Liver (tissue), 9 donors: ENCODE results near the gene CDH13. TPM values are rescaled to one million over a fixed set of nuclear protein-coding genes. Genes with fewer than 3 reads are reported as not detected.

Experiments
- DNase-seq: peaks from one replicate; pipeline ENCODE4 v3.0.0-alpha.2; 2017; ENCODE audit warnings: low spot score
- H3K27ac ChIP-seq, 2 donors: one replicate each; pipeline ENCODE4 v1.7.0; 2013; ENCODE audit warnings: inconsistent platforms in 2 of 2, low read length in 2 of 2, control low read depth in 1 of 2, low read depth in 1 of 2, mild to moderate bottlenecking in 1 of 2
- H3K27me3 ChIP-seq, 4 donors: one replicate each; pipeline versions ENCODE4 v1.6.1 to v1.7.0; 2013; ENCODE audit warnings: low read length in 3 of 4, inconsistent platforms in 1 of 4, mild to moderate bottlenecking in 1 of 4, moderate library complexity in 1 of 4; ENCODE audit not compliant: control insufficient read depth in 4 of 4, insufficient read depth in 4 of 4
- H3K36me3 ChIP-seq, 4 donors: one replicate each; pipeline versions ENCODE4 v1.6.1 to v1.7.0; 2013; ENCODE audit warnings: low read length in 3 of 4, mild to moderate bottlenecking in 3 of 4, low read depth in 1 of 4, moderate library complexity in 1 of 4; ENCODE audit not compliant: control insufficient read depth in 4 of 4, insufficient read depth in 3 of 4
- H3K4me1 ChIP-seq, 4 donors: one replicate each; pipeline versions ENCODE4 v1.6.1 to v1.7.0; 2013; ENCODE audit warnings: low read length in 3 of 4, mild to moderate bottlenecking in 3 of 4, moderate library complexity in 1 of 4; ENCODE audit not compliant: control insufficient read depth in 4 of 4, insufficient read depth in 4 of 4
- H3K4me3 ChIP-seq, 3 donors: one replicate each; pipeline versions ENCODE4 v1.6.1 to v1.7.0; 2013; ENCODE audit warnings: low read length in 3 of 3, control low read depth in 1 of 3, low read depth in 1 of 3, mild to moderate bottlenecking in 1 of 3
- H3K9ac ChIP-seq, 2 donors: one replicate each; pipeline ENCODE4 v1.7.0; 2013; ENCODE audit warnings: low read length in 2 of 2, mild to moderate bottlenecking in 2 of 2, moderate library complexity in 2 of 2, control low read depth in 1 of 2, low read depth in 1 of 2
- H3K9me3 ChIP-seq, 4 donors: one replicate each; pipeline versions ENCODE4 v1.6.1 to v1.7.0; 2013; ENCODE audit warnings: low read length in 3 of 4; ENCODE audit not compliant: control insufficient read depth in 4 of 4
- CTCF ChIP-seq: fragments of 150-350 bp; IDR thresholded peaks from 2 replicates; pipeline ENCODE4 v1.5.1; 2017; ENCODE audit warnings: improper control_type of control experiment, low read depth, low read length; ENCODE audit not compliant: missing input control
- EGR1 ChIP-seq, 2 donors: IDR thresholded peaks; 2 replicates each; pipeline ENCODE4 v1.6.1; 2016 to 2018; ENCODE audit warnings: antibody characterized with exemption in 2 of 2, low read depth in 2 of 2
- FOXA1 ChIP-seq: IDR thresholded peaks from 2 replicates; pipeline ENCODE4 v1.6.1; 2016; ENCODE audit warnings: antibody characterized with exemption
- FOXA2 ChIP-seq: IDR thresholded peaks from 2 replicates; pipeline ENCODE4 v1.6.1; 2016; ENCODE audit warnings: antibody characterized with exemption
- GABPA ChIP-seq, 2 donors: IDR thresholded peaks in 1 of 2; conservative IDR thresholded peaks in 1 of 2; 2 replicates each; pipeline ENCODE4 v1.6.1; 2016; ENCODE audit warnings: antibody characterized with exemption in 2 of 2, mild to moderate bottlenecking in 1 of 2, moderate library complexity in 1 of 2
- HNF4A ChIP-seq, 2 donors: conservative IDR thresholded peaks; 2 replicates each; pipeline ENCODE4 v1.6.1; 2016; ENCODE audit warnings: antibody characterized with exemption in 2 of 2, mild to moderate bottlenecking in 2 of 2
- HNF4G ChIP-seq: IDR thresholded peaks from 2 replicates; pipeline ENCODE4 v1.6.1; 2016; ENCODE audit warnings: antibody characterized with exemption
- JUND ChIP-seq, 2 donors: IDR thresholded peaks; 2 replicates each; pipeline ENCODE4 v1.6.1; 2016; ENCODE audit warnings: antibody characterized with exemption in 2 of 2
- NR2F2 ChIP-seq: IDR thresholded peaks from 2 replicates; pipeline ENCODE4 v1.6.1; 2016; ENCODE audit warnings: antibody characterized with exemption
- RAD21 ChIP-seq, 2 donors: IDR thresholded peaks; 2 replicates each; pipeline ENCODE4 v1.6.1; 2016; ENCODE audit warnings: antibody characterized with exemption in 2 of 2, mild to moderate bottlenecking in 2 of 2
- RXRA ChIP-seq, 2 donors: IDR thresholded peaks; 2 replicates each; pipeline ENCODE4 v1.6.1; 2017 to 2018; ENCODE audit warnings: antibody characterized with exemption in 2 of 2, mild to moderate bottlenecking in 1 of 2
- SP1 ChIP-seq: IDR thresholded peaks from 2 replicates; pipeline ENCODE4 v1.6.1; 2018; ENCODE audit warnings: antibody characterized with exemption, mild to moderate bottlenecking
- TAF1 ChIP-seq: conservative IDR thresholded peaks from 2 replicates; pipeline ENCODE4 v1.6.1; 2016; ENCODE audit warnings: antibody characterized with exemption, mild to moderate bottlenecking
- YY1 ChIP-seq: IDR thresholded peaks from 2 replicates; pipeline ENCODE4 v1.6.1; 2016; ENCODE audit warnings: antibody characterized with exemption, mild to moderate bottlenecking
- ZBTB33 ChIP-seq: IDR thresholded peaks from 2 replicates; pipeline ENCODE4 v1.6.1; 2016; ENCODE audit warnings: antibody characterized with exemption
- WGBS: extraction: QIAGEN DNeasy Blood & Tissue Kit; methylation state at CpG from one replicate; pipeline ENCODE4 v1.1.7; 2013; 5-methylcytosine and 5-hydroxymethylcytosine counted together
- polyA plus RNA-seq, 2 donors: library from polyadenylated mRNA; stranded (reverse) in 1 of 2; unstranded in 1 of 2; fragments of 200-250 nt in 1 of 2; fragments of >200 nt in 1 of 2; fragmentation: Nextera tagmentation in 1 of 2; extraction: Ambion mirVana in 1 of 2; gene quantifications; one replicate each; pipeline versions ENCODE4 v1.2.1 to v1.2.3, GENCODE V29; 2013 to 2015
- total RNA-seq, 2 donors: library from RNA; depleted of rRNA; stranded (reverse); fragments of >200 nt; gene quantifications; one replicate each; pipeline ENCODE4 v1.2.3, GENCODE V29; 2014
- TF ChIP-seq, protein P1 (sequence below): IDR thresholded peaks from 2 replicates; pipeline ENCODE4 v1.6.1; 2016; ENCODE audit warnings: antibody characterized with exemption
- TF ChIP-seq, protein P2 (sequence below): IDR thresholded peaks from 2 replicates; pipeline ENCODE4 v1.6.1; 2016; ENCODE audit warnings: antibody characterized with exemption
- TF ChIP-seq, protein P3 (sequence below): IDR thresholded peaks from 2 replicates; pipeline ENCODE4 v1.6.1; 2016; ENCODE audit warnings: antibody characterized with exemption, mild to moderate bottlenecking
- donor health status: healthy.
- donor health status: healthy.
- donor health status: healthy.
- donor health status: healthy.
- donor health status: healthy.

Gene CDH13
- total and polyA plus RNA-seq, 4 donors = 0.21 to 1.5 (median 0.58) TPM

GRCh38 chr16:82589407-82589806, 37.4 kb upstream of the CDH13 start:
- peaks cover 0 to 4% (median 0%) of the 10 kb centered on the region in 4 donors for H3K27me3 ChIP-seq
- H3K9me3 ChIP-seq = peaks cover 0 to 3% (median 0%) of the 10 kb centered on the region in 4 donors
- no peak overlapping the region for H3K4me3 ChIP-seq
- TF ChIP-seq TAF1 = no peak
- TF ChIP-seq SP1 = no peak
- TF ChIP-seq YY1 = no peak
- TF ChIP-seq HNF4A (conservative IDR thresholded peaks at IDR 0.05) = no peak
- TF ChIP-seq ZBTB33 = no peak
- no peak for TF ChIP-seq GABPA (IDR thresholded peaks at IDR 0.05 in 1 of 2, conservative IDR thresholded peaks at IDR 0.05 in 1 of 2)
- no peak for TF ChIP-seq EGR1 (IDR thresholded peaks at IDR 0.05; ENCODE audit: low read depth in 2 of 2)
- no peak for TF ChIP-seq JUND (IDR thresholded peaks at IDR 0.05)
- TF ChIP-seq FOXA2 = no peak
- TF ChIP-seq HNF4G = no peak
- TF ChIP-seq, protein P1, sequence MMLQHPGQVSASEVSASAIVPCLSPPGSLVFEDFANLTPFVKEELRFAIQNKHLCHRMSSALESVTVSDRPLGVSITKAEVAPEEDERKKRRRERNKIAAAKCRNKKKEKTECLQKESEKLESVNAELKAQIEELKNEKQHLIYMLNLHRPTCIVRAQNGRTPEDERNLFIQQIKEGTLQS = no peak
- TF ChIP-seq RAD21 (IDR thresholded peaks at IDR 0.05) = no peak
- TF ChIP-seq RXRA (IDR thresholded peaks at IDR 0.05) = no peak
- no peak for TF ChIP-seq CTCF
- TF ChIP-seq, protein P2, sequence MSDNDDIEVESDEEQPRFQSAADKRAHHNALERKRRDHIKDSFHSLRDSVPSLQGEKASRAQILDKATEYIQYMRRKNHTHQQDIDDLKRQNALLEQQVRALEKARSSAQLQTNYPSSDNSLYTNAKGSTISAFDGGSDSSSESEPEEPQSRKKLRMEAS = no peak
- no peak for TF ChIP-seq NR2F2
- TF ChIP-seq, protein P3, sequence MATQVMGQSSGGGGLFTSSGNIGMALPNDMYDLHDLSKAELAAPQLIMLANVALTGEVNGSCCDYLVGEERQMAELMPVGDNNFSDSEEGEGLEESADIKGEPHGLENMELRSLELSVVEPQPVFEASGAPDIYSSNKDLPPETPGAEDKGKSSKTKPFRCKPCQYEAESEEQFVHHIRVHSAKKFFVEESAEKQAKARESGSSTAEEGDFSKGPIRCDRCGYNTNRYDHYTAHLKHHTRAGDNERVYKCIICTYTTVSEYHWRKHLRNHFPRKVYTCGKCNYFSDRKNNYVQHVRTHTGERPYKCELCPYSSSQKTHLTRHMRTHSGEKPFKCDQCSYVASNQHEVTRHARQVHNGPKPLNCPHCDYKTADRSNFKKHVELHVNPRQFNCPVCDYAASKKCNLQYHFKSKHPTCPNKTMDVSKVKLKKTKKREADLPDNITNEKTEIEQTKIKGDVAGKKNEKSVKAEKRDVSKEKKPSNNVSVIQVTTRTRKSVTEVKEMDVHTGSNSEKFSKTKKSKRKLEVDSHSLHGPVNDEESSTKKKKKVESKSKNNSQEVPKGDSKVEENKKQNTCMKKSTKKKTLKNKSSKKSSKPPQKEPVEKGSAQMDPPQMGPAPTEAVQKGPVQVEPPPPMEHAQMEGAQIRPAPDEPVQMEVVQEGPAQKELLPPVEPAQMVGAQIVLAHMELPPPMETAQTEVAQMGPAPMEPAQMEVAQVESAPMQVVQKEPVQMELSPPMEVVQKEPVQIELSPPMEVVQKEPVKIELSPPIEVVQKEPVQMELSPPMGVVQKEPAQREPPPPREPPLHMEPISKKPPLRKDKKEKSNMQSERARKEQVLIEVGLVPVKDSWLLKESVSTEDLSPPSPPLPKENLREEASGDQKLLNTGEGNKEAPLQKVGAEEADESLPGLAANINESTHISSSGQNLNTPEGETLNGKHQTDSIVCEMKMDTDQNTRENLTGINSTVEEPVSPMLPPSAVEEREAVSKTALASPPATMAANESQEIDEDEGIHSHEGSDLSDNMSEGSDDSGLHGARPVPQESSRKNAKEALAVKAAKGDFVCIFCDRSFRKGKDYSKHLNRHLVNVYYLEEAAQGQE = no peak
- no peak for TF ChIP-seq FOXA1
- no peak overlapping the region for H3K27ac ChIP-seq
- H3K36me3 ChIP-seq = no peaks in the 10 kb centered on the region
- no peak for DNase-seq
- H3K9ac ChIP-seq = no peak overlapping the region
- H3K4me1 ChIP-seq = no peaks in the 10 kb centered on the region
- 82% methylated on average over 9 of the region's 9 CpGs for WGBS
